Kidney (tissue), 14 donors: ENCODE measurements around the gene MCHR2. TPM values are rescaled to one million over a fixed set of nuclear protein-coding genes. Genes with fewer than 3 reads are reported as not detected.

Experiments
- DNase-seq, 5 donors: peaks; one replicate each; pipeline ENCODE4 v3.0.0-alpha.2; 2013 to 2020
- FAIRE-seq: peaks from 2 replicates; lab custom pipeline; 2012; peaks lifted over from hg19 to GRCh38; lab: Jason Lieb, UNC
- H3K27ac ChIP-seq, 2 donors: one replicate each; pipeline ENCODE4 v1.7.0; 2013; ENCODE audit warnings: low read depth in 2 of 2, low read length in 2 of 2, inconsistent platforms in 1 of 2
- H3K27me3 ChIP-seq: one replicate; pipeline ENCODE4 v1.7.1; 2013; ENCODE audit warnings: low read length, inconsistent platforms; ENCODE audit not compliant: control insufficient read depth, insufficient read depth
- H3K36me3 ChIP-seq, 3 donors: one replicate each; pipeline versions ENCODE4 v1.7.0 to v1.7.1; 2013; ENCODE audit warnings: low read length in 3 of 3, control low read depth in 1 of 3, inconsistent platforms in 1 of 3; ENCODE audit not compliant: insufficient read depth in 3 of 3, control insufficient read depth in 2 of 3
- H3K4me1 ChIP-seq, 3 donors: one replicate each; pipeline versions ENCODE4 v1.7.0 to v1.7.1; 2013; ENCODE audit warnings: low read length in 3 of 3, inconsistent platforms in 1 of 3, low read depth in 1 of 3; ENCODE audit not compliant: control insufficient read depth in 2 of 3, insufficient read depth in 2 of 3
- H3K4me3 ChIP-seq, 3 donors: one replicate each; pipeline versions ENCODE4 v1.7.0 to v1.8.1; 2013; ENCODE audit warnings: low read length in 3 of 3, control low read depth in 1 of 3, inconsistent platforms in 1 of 3
- H3K9ac ChIP-seq, 3 donors: one replicate each; pipeline versions ENCODE4 v1.7.0 to v1.7.1; 2013; ENCODE audit warnings: low read length in 3 of 3, control low read depth in 1 of 3, inconsistent platforms in 1 of 3
- H3K9me3 ChIP-seq, 3 donors: one replicate each; pipeline versions ENCODE4 v1.7.0 to v1.7.1; 2013; ENCODE audit warnings: low read length in 3 of 3, control low read depth in 1 of 3, inconsistent platforms in 1 of 3; ENCODE audit not compliant: control insufficient read depth in 2 of 3, insufficient read depth in 1 of 3
- CTCF ChIP-seq: IDR thresholded peaks from 3 replicates; pipeline ENCODE4 v1.5.1; 2012; ENCODE audit warnings: mild to moderate bottlenecking, moderate library complexity, borderline replicate concordance; ENCODE audit not compliant: insufficient read depth; ENCODE audit errors: extremely low read depth
- intact Hi-C: fragments of 100-400 bp; cut with DNase I; formaldehyde crosslinking; loops from one replicate; pipeline ENCODE4 v1.11.1; 2022
- polyA plus RNA-seq: library from polyadenylated mRNA; stranded (reverse); fragments of 350-450 nt; fragmentation: Illumina TruSeq; extraction: RNeasy Lipid Tissue Mini Kit (QIAGEN cat#74804); gene quantifications from one replicate; pipeline ENCODE4 v1.2.3, GENCODE V29; 2014; ENCODE audit warnings: low read depth, low replicate concordance; ENCODE audit not compliant: insufficient read depth
- total RNA-seq: library from RNA; stranded (reverse); fragmentation: NEBNext Ultra II Directional; extraction: Animal tissue kit (Norgen Biotek cat#: 25700); gene quantifications from one replicate; pipeline ENCODE4 v1.2.1, GENCODE V29; 2021
- donor health status: control.
- donor health status: control.
- donor health status: control.
- donor health status: control.
- donor health status: control.
- donor health status: DM: yes; HTN: yes; CAD: no.
- donor health status: Normal renal cell carcinoma (clear cell type).

The MCHR2 gene
- total and polyA plus RNA-seq, 2 donors from 2014 or later, result not detected

GRCh38 chr6:99997141-99997540 is 3.1 kb upstream of the MCHR2 start:
- peaks cover 18% of the 10 kb centered on the region for H3K27me3 ChIP-seq
- intact Hi-C loops, result no loop called here
- no peak overlapping the region for H3K9ac ChIP-seq

GRCh38 chr6:99995916-99996315 is 1.9 kb upstream of the MCHR2 start:
- TF ChIP-seq CTCF, result no peak
- Histone ChIP-seq H3K36me3 (no peaks in the 10 kb centered on the region), H3K4me1 (no peaks in the 10 kb centered on the region), H3K4me3 (no peak overlapping the region), H3K27ac (no peak overlapping the region), H3K9me3 (no peaks in the 10 kb centered on the region), H3K9ac (no peak overlapping the region), H3K27me3 (peaks cover 18% of the 10 kb centered on the region)
- intact Hi-C loops, result no loop called here
- DNase-seq (no peak), FAIRE-seq (no peak)

More at GRCh38 chr6:99997141-99997540, 3.1 kb upstream of the MCHR2 start:
- Histone ChIP-seq H3K27ac (no peak overlapping the region), H3K4me3 (no peak overlapping the region), H3K36me3 (no peaks in the 10 kb centered on the region), H3K9me3 (no peaks in the 10 kb centered on the region), H3K4me1 (no peaks in the 10 kb centered on the region)
- DNase-seq (no peak), FAIRE-seq (no peak)
- no peak for TF ChIP-seq CTCF

- no peak for FAIRE-seq
- no peaks in the 10 kb centered on the region for H3K9me3 ChIP-seq
- intact Hi-C loops, result no loop called here
- H3K27ac ChIP-seq, result no peak overlapping the region
- no peak for TF ChIP-seq CTCF
- peaks cover 18% of the 10 kb centered on the region for H3K27me3 ChIP-seq
- H3K4me1 ChIP-seq, result no peaks in the 10 kb centered on the region
- DNase-seq, result peak in 1 of 5 donors; percentile 7
- no peaks in the 10 kb centered on the region for H3K36me3 ChIP-seq
- H3K4me3 ChIP-seq, result peak overlapping the region in 1 of 3 donors; percentile 37
- H3K9ac ChIP-seq, result no peak overlapping the region
Measured at GRCh38 chr6:99993146-99993532, 884 bp downstream of the MCHR2 start.

GRCh38 chr6:99991955-99992354 is 2.1 kb downstream of the MCHR2 start:
- no peak for TF ChIP-seq CTCF
- Histone ChIP-seq H3K27me3 (peaks cover 18% of the 10 kb centered on the region), H3K4me3 (no peak overlapping the region), H3K27ac (no peak overlapping the region), H3K9ac (no peak overlapping the region), H3K36me3 (no peaks in the 10 kb centered on the region), H3K4me1 (no peaks in the 10 kb centered on the region), H3K9me3 (no peaks in the 10 kb centered on the region)
- FAIRE-seq (no peak), DNase-seq (no peak)
- intact Hi-C loops, result no loop called here
